H1 (cell line): Measurements from ENCODE around the gene CACNG3. TPM values are rescaled to one million over a fixed set of nuclear protein-coding genes. Genes with fewer than 3 reads are reported as not detected.

ENCODE experiments used
- CTCF ChIA-PET: fragments of 300-600 bp; sonication (Branson Sonifier 250); formaldehyde crosslinking; loops from one replicate; lab custom pipeline; 2021; ENCODE audit not compliant: partially characterized antibody; lab: Charles Lee
- POLR2A ChIA-PET: fragments of 300-600 bp; sonication (Branson Sonifier 250); formaldehyde crosslinking; loops from one replicate; lab custom pipeline; 2021; ENCODE audit warnings: inconsistent platforms; ENCODE audit not compliant: partially characterized antibody; lab: Charles Lee
- DNase-seq, 2 experiments: peaks; one replicate each; pipeline versions ENCODE4 v3.0.0 to v3.0.0-alpha.2; 2010 to 2022; ENCODE audit warnings: low spot score in 2 of 2, low read depth in 1 of 2, mixed read lengths in 1 of 2
- FAIRE-seq: peaks from 2 replicates; lab custom pipeline; 2011; peaks lifted over from hg19 to GRCh38; lab: Jason Lieb, UNC
- H2AFZ ChIP-seq: 2 replicates; pipeline ENCODE4 v1.8.1; 2012; ENCODE audit warnings: low read length, inconsistent platforms
- H2AK5ac ChIP-seq: 2 replicates; pipeline ENCODE4 v1.6.1; 2013; ENCODE audit warnings: low read depth, low read length
- H2BK120ac ChIP-seq: replicated peaks from 2 replicates; pipeline ENCODE3; 2013; ENCODE audit warnings: low read depth, low read length, inconsistent platforms
- H2BK12ac ChIP-seq: 2 replicates; pipeline ENCODE4 v1.6.1; 2013; ENCODE audit warnings: low read depth, low read length
- H2BK15ac ChIP-seq: 2 replicates; pipeline ENCODE4 v1.6.1; 2013; ENCODE audit warnings: low read length
- H2BK20ac ChIP-seq: 2 replicates; pipeline ENCODE4 v1.6.1; 2013; ENCODE audit warnings: low read length
- H2BK5ac ChIP-seq: 2 replicates; pipeline ENCODE4 v1.6.1; 2013; ENCODE audit warnings: low read depth, low read length
- H3K14ac ChIP-seq: 2 replicates; pipeline ENCODE4 v1.6.1; 2013; ENCODE audit warnings: inconsistent platforms; ENCODE audit not compliant: insufficient read length
- H3K18ac ChIP-seq: 2 replicates; pipeline ENCODE4 v1.6.1; 2013; ENCODE audit warnings: low read length; ENCODE audit errors: extremely low read depth
- H3K23ac ChIP-seq: 2 replicates; pipeline ENCODE4 v1.6.1; 2013; ENCODE audit warnings: inconsistent platforms; ENCODE audit not compliant: insufficient read length
- H3K23me2 ChIP-seq: 2 replicates; pipeline ENCODE4 v1.6.1; 2013; ENCODE audit warnings: low read depth, low read length
- H3K27ac ChIP-seq: 2 replicates; pipeline ENCODE4 v1.6.1; 2011; ENCODE audit warnings: low read depth, low read length, inconsistent platforms
- H3K27me3 ChIP-seq, 4 experiments: replicated peaks in 1 of 4; 1 replicate in 1 of 4; 2 replicates in 3 of 4; pipeline versions ENCODE4 v1.6.1 to v1.8.1; 2011 to 2013; ENCODE audit warnings: low read length in 3 of 4, mild to moderate bottlenecking in 3 of 4, inconsistent platforms in 2 of 4, mixed read lengths in 2 of 4, moderate library complexity in 1 of 4; ENCODE audit not compliant: control insufficient read depth in 3 of 4, insufficient read depth in 3 of 4; ENCODE audit errors: extremely low read depth in 1 of 4
- H3K36me3 ChIP-seq, 4 experiments: 2 replicates each; pipeline versions ENCODE4 v1.6.1 to v1.8.1; 2011 to 2013; ENCODE audit warnings: mild to moderate bottlenecking in 4 of 4, low read length in 3 of 4, moderate library complexity in 2 of 4, control low read depth in 1 of 4, inconsistent platforms in 1 of 4; ENCODE audit not compliant: insufficient read depth in 4 of 4, control insufficient read depth in 2 of 4
- H3K4ac ChIP-seq: replicated peaks from 2 replicates; pipeline ENCODE3; 2013; ENCODE audit warnings: low read length, low read depth, mixed read lengths, inconsistent platforms; ENCODE audit not compliant: insufficient read length
- H3K4me1 ChIP-seq, 4 experiments: replicated peaks in 1 of 4; 1 replicate in 1 of 4; 2 replicates in 3 of 4; pipeline versions ENCODE4 v1.6.1 to v1.8.1; 2011 to 2013; ENCODE audit warnings: low read length in 3 of 4, inconsistent platforms in 2 of 4, mixed read lengths in 1 of 4; ENCODE audit not compliant: insufficient read depth in 4 of 4, control insufficient read depth in 3 of 4
- H3K4me2 ChIP-seq, 2 experiments: 2 replicates each; pipeline versions ENCODE4 v1.6.1 to v1.8.1; 2011 to 2013; ENCODE audit warnings: low read depth in 2 of 2, low read length in 2 of 2, control low read depth in 1 of 2, inconsistent platforms in 1 of 2, mild to moderate bottlenecking in 1 of 2; ENCODE audit not compliant: insufficient read depth in 1 of 2
- H3K4me3 ChIP-seq, 4 experiments: fragments of 200-600, 300-600 bp in 1 of 4; sonication (generic), shearing (Covaris generic), sonication (Bioruptor Twin) in 1 of 4; 2 replicates each; pipeline versions ENCODE4 v1.5.1 to v1.8.1; 2011 to 2016; ENCODE audit warnings: low read length in 4 of 4, low read depth in 3 of 4, control low read depth in 2 of 4, inconsistent platforms in 2 of 4, mild to moderate bottlenecking in 2 of 4, mixed read lengths in 1 of 4, moderate library complexity in 1 of 4; ENCODE audit not compliant: insufficient read depth in 2 of 4; ENCODE audit errors: extremely low read depth in 1 of 4
- H3K56ac ChIP-seq: replicated peaks from 2 replicates; pipeline ENCODE3; 2013; ENCODE audit warnings: low read depth, mild to moderate bottlenecking, mixed read lengths, low read length, inconsistent platforms; ENCODE audit not compliant: insufficient read length
- H3K79me1 ChIP-seq: 2 replicates; pipeline ENCODE4 v1.6.1; 2013; ENCODE audit warnings: low read depth, low read length, control low read depth
- H3K79me2 ChIP-seq, 2 experiments: 2 replicates each; pipeline versions ENCODE4 v1.6.1 to v1.8.1; 2012 to 2013; ENCODE audit warnings: low read length in 2 of 2, mild to moderate bottlenecking in 2 of 2, inconsistent platforms in 1 of 2; ENCODE audit not compliant: insufficient read depth in 2 of 2, control insufficient read depth in 1 of 2
- H3K9ac ChIP-seq, 4 experiments: replicated peaks in 1 of 4; 1 replicate in 1 of 4; 2 replicates in 3 of 4; pipeline versions ENCODE4 v1.6.1 to v1.8.1; 2011 to 2013; ENCODE audit warnings: low read depth in 3 of 4, low read length in 3 of 4, control low read depth in 2 of 4, mild to moderate bottlenecking in 2 of 4, moderate library complexity in 2 of 4, inconsistent platforms in 1 of 4; ENCODE audit errors: extremely low read depth in 1 of 4
- H3K9me3 ChIP-seq, 2 experiments: 2 replicates each; pipeline versions ENCODE4 v1.6.1 to v1.8.1; 2012 to 2013; ENCODE audit warnings: mild to moderate bottlenecking in 2 of 2, moderate library complexity in 2 of 2, control low read depth in 1 of 2, inconsistent platforms in 1 of 2, low read depth in 1 of 2, low read length in 1 of 2, mixed read lengths in 1 of 2; ENCODE audit not compliant: insufficient read depth in 2 of 2
- H4K20me1 ChIP-seq, 2 experiments: replicated peaks in 1 of 2; 2 replicates each; pipeline versions ENCODE3 to v1.8.1; 2011 to 2013; ENCODE audit warnings: inconsistent platforms in 2 of 2, low read length in 2 of 2, mild to moderate bottlenecking in 1 of 2; ENCODE audit not compliant: insufficient read depth in 2 of 2, control insufficient read depth in 1 of 2
- H4K5ac ChIP-seq: 2 replicates; pipeline ENCODE4 v1.6.1; 2013; ENCODE audit warnings: low read length, low read depth, mixed read lengths, inconsistent platforms; ENCODE audit not compliant: insufficient read length
- H4K8ac ChIP-seq: 2 replicates; pipeline ENCODE4 v1.8.0; 2013; ENCODE audit warnings: mild to moderate bottlenecking, moderate library complexity, low read length, inconsistent platforms; ENCODE audit not compliant: insufficient read depth; ENCODE audit errors: extremely low read depth
- H4K91ac ChIP-seq: replicated peaks from 2 replicates; pipeline ENCODE3; 2013; ENCODE audit warnings: low read length, mixed read lengths, inconsistent platforms; ENCODE audit not compliant: insufficient read length
- NANOG ChIP-seq: IDR thresholded peaks from 2 replicates; pipeline ENCODE4 v1.6.1; 2011; ENCODE audit warnings: low read length, low read depth, mild to moderate bottlenecking, inconsistent platforms; ENCODE audit not compliant: insufficient read depth, poor library complexity, severe bottlenecking
- POLR2A ChIP-seq, 2 experiments: IDR thresholded peaks; 1 replicate in 1 of 2; 2 replicates in 1 of 2; pipeline ENCODE4 v1.6.1; 2011; ENCODE audit warnings: low read depth in 2 of 2, low read length in 2 of 2, mild to moderate bottlenecking in 2 of 2; ENCODE audit errors: control extremely low read depth in 1 of 2
- WGBS, 2 experiments: shearing (Covaris generic) in 1 of 2; methylation state at CpG; one replicate each; pipeline versions ENCODE4 v1.1.6 to v1.1.7; 2013 to 2015; ENCODE audit warnings: low lambda C conversion rate in 2 of 2, mixed read lengths in 2 of 2, inconsistent platforms in 1 of 2, low coverage in 1 of 2, missing lambda C conversion rate in 1 of 2; ENCODE audit not compliant: insufficient replicate concordance in 2 of 2, insufficient coverage in 1 of 2, insufficient read length in 1 of 2; ENCODE audit errors: extremely low coverage in 1 of 2, missing lambda C conversion rate in 1 of 2; 5-methylcytosine and 5-hydroxymethylcytosine counted together
- polyA plus RNA-seq, 7 experiments: library from polyadenylated mRNA; depleted of rRNA in 3 of 7; stranded (reverse) in 5 of 7; unstranded in 2 of 7; fragments of >200 nt in 5 of 7; fragments of 200-250 nt in 2 of 7; gene quantifications; 1 replicate in 5 of 7; 2 replicates in 1 of 7; 4 replicates in 1 of 7; pipeline versions ENCODE4 v1.2.1 to v1.2.3, GENCODE V29; 2011 to 2013; ENCODE audit warnings: missing spikeins in 2 of 7, mixed read lengths in 2 of 7
- total RNA-seq: library from RNA; stranded (reverse); fragmentation: NEBNext Ultra II Directional; extraction: Animal tissue kit (Norgen Biotek cat#: 25700); gene quantifications from 2 replicates; pipeline ENCODE4 v1.2.1, GENCODE V29; 2021

CACNG3 gene
- total and polyA plus RNA-seq, 2 of the 8 experiments (the other 6 are each of a cell fraction or from before 2014, with no cell fraction given), result 0.12 TPM; not detected in 1

DNA sequence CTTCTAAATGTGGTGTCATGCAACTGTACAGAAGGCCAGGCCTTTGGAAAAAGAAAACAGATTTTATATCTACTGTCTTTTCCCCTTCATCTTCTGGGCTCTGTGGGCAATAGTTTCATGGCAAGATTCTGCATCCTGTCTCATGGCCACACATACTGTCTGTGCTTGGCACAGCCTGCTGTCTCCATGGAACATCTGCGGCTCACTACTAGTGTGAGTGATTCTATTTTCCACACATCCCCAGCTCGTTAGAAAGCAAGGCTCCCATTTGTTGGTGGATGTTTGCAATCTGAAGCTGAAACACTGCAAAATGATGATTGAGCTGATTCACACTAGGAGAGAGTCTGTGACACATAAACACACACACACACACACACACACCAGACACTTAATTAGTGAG, 32.4 kb downstream of the CACNG3 start:
- Histone ChIP-seq H3K4me1 (no peaks in the 10 kb centered on the region), H2BK15ac (no peak overlapping the region), H3K4me3 (no peak overlapping the region), H3K27me3 (no peaks in the 10 kb centered on the region), H2BK20ac (no peak overlapping the region), H3K27ac (no peak overlapping the region), H2BK120ac (no peak overlapping the region), H3K56ac (no peak overlapping the region), H3K4me2 (no peak overlapping the region), H3K79me2 (no peaks in the 10 kb centered on the region), H3K4ac (no peak overlapping the region), H3K23me2 (no peaks in the 10 kb centered on the region), H3K18ac (no peak overlapping the region), H4K5ac (no peak overlapping the region), H3K9ac (no peak overlapping the region), H2BK12ac (no peak overlapping the region), H3K79me1 (no peaks in the 10 kb centered on the region), H3K36me3 (no peaks in the 10 kb centered on the region), H4K8ac (no peak overlapping the region), H3K9me3 (no peaks in the 10 kb centered on the region), H2AFZ (0 out of 2 replicates have a peak overlapping the region, but pooled peaks have one; percentile 53), H2BK5ac (no peak overlapping the region; the same call in 1 of the 2 replicates), H3K14ac (no peak overlapping the region), H3K23ac (no peak overlapping the region), H4K91ac (no peak overlapping the region), H2AK5ac (no peak overlapping the region), H4K20me1 (no peaks in the 10 kb centered on the region)
- ChIA-PET POLR2A (no interaction called here), CTCF (interaction anchor here (1.0 to 2.3 kb wide), 6 partner anchors 10 to 247 kb away, joined by 3 to 9 read pairs (median 4); no protein-coding TSS in a partner anchor)
- no peak for DNase-seq
- FAIRE-seq, result no peak
- 86% methylated on average over 2 of the region's 2 CpGs; no CpG with 5 or more reads in 1 of the 2 experiments for WGBS, 2 experiments
- TF ChIP-seq NANOG, result no peak
- TF ChIP-seq POLR2A (IDR thresholded peaks at IDR 0.05; ENCODE audit: control extremely low read depth in 1 of 2, low read depth in 2 of 2, low read length in 2 of 2), result no peak
